HCT116 (cell line): Measurements from ENCODE around the gene CCDC112. TPM values are rescaled to one million over a fixed set of nuclear protein-coding genes. Genes with fewer than 3 reads are reported as not detected.

ENCODE experiments used
- ATAC-seq: fragments of 200-7000 bp; cut with Tn5 transposase; 2 replicates; pipeline ENCODE4 v1.9.1; 2020; ENCODE audit warnings: mild to moderate bottlenecking, moderate library complexity
- BruUV-seq: library from RNA; stranded (reverse); fragments of 400-500 nt; replicated peaks from 2 replicates; lab custom pipeline; 2021; lab: Mats Ljungman, UMichigan
- CTCF ChIA-PET: fragments of 300-600 bp; sonication (Branson Sonifier 250); formaldehyde crosslinking; loops from one replicate; lab custom pipeline; 2021; ENCODE audit warnings: antibody characterized with exemption; lab: Charles Lee
- POLR2A ChIA-PET: fragments of 300-600, 350-600 bp; sonication (Branson Sonifier 250); formaldehyde crosslinking; loops from one replicate; lab custom pipeline; 2021; ENCODE audit warnings: antibody characterized with exemption; lab: Charles Lee
- RAD21 ChIA-PET, 2 experiments: fragments of 300-600 bp; sonication (Branson Sonifier 250); formaldehyde crosslinking; loops; one replicate each; lab custom pipeline; 2023; ENCODE audit warnings: low total read pairs in 2 of 2; ENCODE audit not compliant: uncharacterized antibody in 2 of 2, unreplicated experiment in 2 of 2, low non-redundant PET in 1 of 2; lab: Charles Lee
- DNase-seq: peaks from one replicate; pipeline ENCODE4 v3.0.0-alpha.2; 2010; ENCODE audit warnings: low read depth, low spot score
- H2AFZ ChIP-seq: fragments of 200-600 bp; shearing (Covaris generic), sonication (generic); 2 replicates; pipeline ENCODE4 v1.6.1; 2017; ENCODE audit warnings: low read depth, mixed run types, mixed read lengths, antibody characterized with exemption, low read length; ENCODE audit not compliant: poor library complexity, severe bottlenecking
- H3K27ac ChIP-seq: 2 replicates; pipeline ENCODE4 v1.5.1; 2012; ENCODE audit warnings: low read depth, low read length
- H3K27me3 ChIP-seq: fragments of 200-600 bp; sonication (generic); 2 replicates; pipeline ENCODE4 v1.6.1; 2016; ENCODE audit warnings: mixed run types, low read length, mixed read lengths; ENCODE audit not compliant: insufficient read depth
- H3K36me3 ChIP-seq, 2 experiments: fragments of 200-500 bp in 1 of 2; fragments of 200-600 bp in 1 of 2; sonication (Bioruptor generic) in 1 of 2; sonication (generic) in 1 of 2; 2 replicates each; pipeline versions ENCODE4 v1.5.1 to v1.6.1; 2014 to 2016; ENCODE audit warnings: low read length in 2 of 2, inconsistent platforms in 1 of 2, mixed read lengths in 1 of 2, mixed run types in 1 of 2; ENCODE audit not compliant: insufficient read depth in 2 of 2, control insufficient read depth in 1 of 2
- H3K4me1 ChIP-seq, 2 experiments: fragments of 200-600 bp in 1 of 2; sonication (generic) in 1 of 2; 2 replicates each; pipeline versions ENCODE4 v1.5.1 to v1.6.1; 2012 to 2017; ENCODE audit warnings: low read length in 2 of 2, inconsistent platforms in 1 of 2, mild to moderate bottlenecking in 1 of 2, mixed read lengths in 1 of 2, mixed run types in 1 of 2, moderate library complexity in 1 of 2; ENCODE audit not compliant: insufficient read depth in 2 of 2, control insufficient read depth in 1 of 2
- H3K4me2 ChIP-seq: fragments of 200-600 bp; sonication (generic); 2 replicates; pipeline ENCODE4 v1.6.1; 2017; ENCODE audit warnings: mixed run types, low read length, mixed read lengths
- H3K4me3 ChIP-seq, 2 experiments: fragments of 200-600 bp in 1 of 2; sonication (generic) in 1 of 2; replicated peaks in 1 of 2; 2 replicates each; pipeline ENCODE4 v1.5.1; 2011 to 2016; ENCODE audit warnings: low read length in 2 of 2, control low read depth in 1 of 2, low read depth in 1 of 2, mild to moderate bottlenecking in 1 of 2, mixed read lengths in 1 of 2, mixed run types in 1 of 2
- H3K79me2 ChIP-seq: fragments of 200-600 bp; sonication (generic); 2 replicates; pipeline ENCODE4 v1.6.1; 2017; ENCODE audit warnings: mild to moderate bottlenecking, mixed run types, low read length, moderate library complexity, mixed read lengths; ENCODE audit not compliant: insufficient read depth
- H3K9ac ChIP-seq: fragments of 200-600 bp; sonication (generic); 2 replicates; pipeline ENCODE4 v1.6.1; 2016; ENCODE audit warnings: low read length, mixed read lengths
- H3K9me2 ChIP-seq: fragments of 200-600 bp; sonication (generic), shearing (Covaris generic); 2 replicates; pipeline ENCODE4 v1.6.1; 2017; ENCODE audit warnings: mixed run types, mild to moderate bottlenecking, moderate library complexity; ENCODE audit not compliant: insufficient read depth
- H3K9me3 ChIP-seq, 2 experiments: fragments of 200-500 bp in 1 of 2; fragments of 200-600 bp in 1 of 2; sonication (Bioruptor generic) in 1 of 2; sonication (generic) in 1 of 2; 2 replicates each; pipeline ENCODE4 v1.6.1; 2014 to 2017; ENCODE audit warnings: low read length in 2 of 2, mixed read lengths in 2 of 2, inconsistent platforms in 1 of 2, low read depth in 1 of 2, mild to moderate bottlenecking in 1 of 2, mixed run types in 1 of 2, moderate library complexity in 1 of 2; ENCODE audit not compliant: control insufficient read depth in 1 of 2, insufficient read depth in 1 of 2
- H4K20me1 ChIP-seq: fragments of 200-600 bp; sonication (generic), shearing (Covaris generic); 2 replicates; pipeline ENCODE4 v1.6.1; 2017; ENCODE audit warnings: mixed run types, mild to moderate bottlenecking, moderate library complexity; ENCODE audit not compliant: insufficient read depth
- CBX3 ChIP-seq: IDR thresholded peaks from 2 replicates; pipeline ENCODE4 v1.6.1; 2012; ENCODE audit warnings: low read depth
- CEBPB ChIP-seq: IDR thresholded peaks from 2 replicates; pipeline ENCODE4 v1.6.1; 2012; ENCODE audit warnings: low read depth
- FOSL1 ChIP-seq: IDR thresholded peaks from 2 replicates; pipeline ENCODE4 v1.6.1; 2012; ENCODE audit warnings: low read depth
- JUND ChIP-seq: IDR thresholded peaks from 2 replicates; pipeline ENCODE4 v1.6.1; 2012
- POLR2A ChIP-seq: IDR thresholded peaks from 2 replicates; pipeline ENCODE4 v1.7.0; 2011; ENCODE audit warnings: borderline replicate concordance; ENCODE audit not compliant: insufficient read depth, insufficient read length; ENCODE audit errors: extremely low read depth
- POLR2AphosphoS5 ChIP-seq: IDR thresholded peaks from 2 replicates; pipeline ENCODE4 v1.6.1; 2011; ENCODE audit warnings: mild to moderate bottlenecking, low read depth, low read length, moderate library complexity
- RAD21 ChIP-seq: IDR thresholded peaks from 2 replicates; pipeline ENCODE4 v1.6.1; 2012; ENCODE audit warnings: low read depth, mild to moderate bottlenecking
- SP1 ChIP-seq: IDR thresholded peaks from 2 replicates; pipeline ENCODE4 v1.6.1; 2012; ENCODE audit warnings: low read depth
- TCF7L2 ChIP-seq: IDR thresholded peaks from 2 replicates; pipeline ENCODE4 v1.7.0; 2011; ENCODE audit warnings: borderline replicate concordance, inconsistent platforms; ENCODE audit not compliant: insufficient read depth, insufficient read length; ENCODE audit errors: extremely low read depth
- ZFX ChIP-seq: fragments of 450-650 bp; IDR thresholded peaks from 2 replicates; pipeline ENCODE4 v1.6.1; 2017
- ZNF274 ChIP-seq: fragments of 200-500 bp; sonication (Bioruptor generic); IDR thresholded peaks from 2 replicates; pipeline ENCODE4 v1.6.1; 2014; ENCODE audit warnings: mild to moderate bottlenecking, low read depth, low read length, inconsistent platforms
- intact Hi-C: fragments of 100-400 bp; cut with micrococcal nuclease; formaldehyde crosslinking; loops from 2 replicates; pipeline ENCODE4 v1.10.0; 2022
- total RNA-seq: library from RNA; stranded (reverse); gene quantifications from one replicate; pipeline ENCODE4 v1.2.1, GENCODE V29; 2021; ENCODE audit not compliant: unreplicated experiment
- TF ChIP-seq, protein P1 (sequence below): IDR thresholded peaks from 2 replicates; pipeline ENCODE4 v1.6.1; 2012
- TF ChIP-seq, protein P2 (sequence below), 3 experiments: fragments of 200-600 bp in 1 of 3; sonication (generic) in 1 of 3; IDR thresholded peaks in 2 of 3; conservative IDR thresholded peaks in 1 of 3; 2 replicates each; pipeline ENCODE4 v1.5.1; 2012 to 2017; ENCODE audit warnings: low read depth in 2 of 3, low read length in 2 of 3, antibody characterized with exemption in 1 of 3, borderline replicate concordance in 1 of 3, control low read depth in 1 of 3, mild to moderate bottlenecking in 1 of 3, mixed read lengths in 1 of 3, mixed run types in 1 of 3, moderate library complexity in 1 of 3; ENCODE audit not compliant: insufficient read depth in 1 of 3
- TF ChIP-seq, protein P3 (sequence below): IDR thresholded peaks from 2 replicates; pipeline ENCODE4 v1.6.1; 2012

Gene CCDC112
- total RNA-seq, 1 experiment from 2014 or later: 13.7 TPM

DNA sequence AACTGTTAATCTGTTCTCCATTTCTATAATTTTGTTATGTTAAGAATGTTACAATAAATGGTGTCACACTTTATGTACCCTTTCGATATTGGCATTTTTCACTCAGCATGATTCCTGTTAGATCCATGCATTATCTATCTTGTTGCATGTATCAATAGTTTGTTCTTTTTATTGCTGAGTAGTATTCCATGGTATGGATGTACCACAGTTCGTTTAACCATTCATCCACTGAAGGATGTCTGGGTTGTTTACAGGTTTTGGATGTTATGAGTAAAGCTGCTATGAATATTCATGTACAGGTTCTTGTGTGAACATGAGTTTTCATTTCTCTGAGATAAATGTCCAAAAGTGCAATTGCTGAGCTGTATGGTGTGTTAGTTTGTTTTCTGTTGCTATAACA lies 26.3 kb upstream of the CCDC112 start:
- no peaks in the 10 kb centered on the region for H3K9me3 ChIP-seq
- no peaks in the 10 kb centered on the region for H3K36me3 ChIP-seq
- no peak overlapping the region for H3K4me2 ChIP-seq
- H3K4me1 ChIP-seq: peaks cover 0 to 6% of the 10 kb centered on the region in 2 experiments; a peak in 1 of 4 replicates
- TF ChIP-seq JUND (no peak), POLR2AphosphoS5 (no peak), POLR2A (no peak), CEBPB (no peak), TCF7L2 (no peak), ZFX (no peak), ZNF274 (no peak), CBX3 (no peak), FOSL1 (no peak), RAD21 (no peak), SP1 (no peak)
- TF ChIP-seq, protein P1, sequence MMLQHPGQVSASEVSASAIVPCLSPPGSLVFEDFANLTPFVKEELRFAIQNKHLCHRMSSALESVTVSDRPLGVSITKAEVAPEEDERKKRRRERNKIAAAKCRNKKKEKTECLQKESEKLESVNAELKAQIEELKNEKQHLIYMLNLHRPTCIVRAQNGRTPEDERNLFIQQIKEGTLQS: no peak
- TF ChIP-seq, protein P2, sequence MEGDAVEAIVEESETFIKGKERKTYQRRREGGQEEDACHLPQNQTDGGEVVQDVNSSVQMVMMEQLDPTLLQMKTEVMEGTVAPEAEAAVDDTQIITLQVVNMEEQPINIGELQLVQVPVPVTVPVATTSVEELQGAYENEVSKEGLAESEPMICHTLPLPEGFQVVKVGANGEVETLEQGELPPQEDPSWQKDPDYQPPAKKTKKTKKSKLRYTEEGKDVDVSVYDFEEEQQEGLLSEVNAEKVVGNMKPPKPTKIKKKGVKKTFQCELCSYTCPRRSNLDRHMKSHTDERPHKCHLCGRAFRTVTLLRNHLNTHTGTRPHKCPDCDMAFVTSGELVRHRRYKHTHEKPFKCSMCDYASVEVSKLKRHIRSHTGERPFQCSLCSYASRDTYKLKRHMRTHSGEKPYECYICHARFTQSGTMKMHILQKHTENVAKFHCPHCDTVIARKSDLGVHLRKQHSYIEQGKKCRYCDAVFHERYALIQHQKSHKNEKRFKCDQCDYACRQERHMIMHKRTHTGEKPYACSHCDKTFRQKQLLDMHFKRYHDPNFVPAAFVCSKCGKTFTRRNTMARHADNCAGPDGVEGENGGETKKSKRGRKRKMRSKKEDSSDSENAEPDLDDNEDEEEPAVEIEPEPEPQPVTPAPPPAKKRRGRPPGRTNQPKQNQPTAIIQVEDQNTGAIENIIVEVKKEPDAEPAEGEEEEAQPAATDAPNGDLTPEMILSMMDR (IDR thresholded peaks at IDR 0.05 in 2 of 3, conservative IDR thresholded peaks at IDR 0.05 in 1 of 3; ENCODE audit: borderline replicate concordance in 1 of 3, insufficient read depth in 1 of 3, low read depth in 2 of 3, low read length in 2 of 3): no peak
- TF ChIP-seq, protein P3, sequence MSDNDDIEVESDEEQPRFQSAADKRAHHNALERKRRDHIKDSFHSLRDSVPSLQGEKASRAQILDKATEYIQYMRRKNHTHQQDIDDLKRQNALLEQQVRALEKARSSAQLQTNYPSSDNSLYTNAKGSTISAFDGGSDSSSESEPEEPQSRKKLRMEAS: no peak
- CTCF ChIA-PET: no interaction called here
- no peaks in the 10 kb centered on the region for H4K20me1 ChIP-seq
- DNase-seq (no peak), ATAC-seq (no peak)
- BruUV-seq: no TSS peak
- H2AFZ ChIP-seq: no peak overlapping the region
- no peaks in the 10 kb centered on the region for H3K79me2 ChIP-seq
- RAD21 ChIA-PET: no interaction called here
- POLR2A ChIA-PET: no interaction called here
- H3K9me2 ChIP-seq: no peaks in the 10 kb centered on the region
- no peak overlapping the region for H3K9ac ChIP-seq
- H3K27ac ChIP-seq: no peak overlapping the region
- intact Hi-C loops: no loop called here
- H3K27me3 ChIP-seq: no peaks in the 10 kb centered on the region
- H3K4me3 ChIP-seq: no peak overlapping the region
